AG04450 (cell line): ENCODE results near the gene RAMACL. TPM values are rescaled to one million over a fixed set of nuclear protein-coding genes. Genes with fewer than 3 reads are reported as not detected.

Source experiments
- CTCF ChIA-PET: fragments of 300-600, 350-600 bp; formaldehyde crosslinking; extraction: SDS; loops from one replicate; lab custom pipeline; 2022; ENCODE audit warnings: antibody characterized with exemption, inconsistent platforms; lab: Charles Lee
- POLR2A ChIA-PET: fragments of 350-600 bp; formaldehyde crosslinking; extraction: SDS; loops from one replicate; lab custom pipeline; 2021; ENCODE audit warnings: antibody characterized with exemption, inconsistent platforms; lab: Yijun Ruan, JAX
- DNase-seq: peaks from one replicate; pipeline ENCODE4 v3.0.0-alpha.2; 2011; ENCODE audit warnings: low read depth, low spot score
- H3K27ac ChIP-seq: one replicate; pipeline ENCODE4 v1.5.1; 2012; ENCODE audit warnings: low read depth, low read length, control low read depth
- H3K27me3 ChIP-seq: one replicate; pipeline ENCODE4 v1.6.0; 2012; ENCODE audit warnings: low read length; ENCODE audit not compliant: control insufficient read depth, insufficient read depth
- H3K4me3 ChIP-seq: 2 replicates; pipeline ENCODE4 v1.5.1; 2011; ENCODE audit warnings: mild to moderate bottlenecking, low read depth, low read length, control low read depth
- H3K9me3 ChIP-seq: 2 replicates; pipeline ENCODE4 v1.5.1; 2012; ENCODE audit warnings: low read length; ENCODE audit not compliant: control insufficient read depth, insufficient read depth
- CTCF ChIP-seq: IDR thresholded peaks from 2 replicates; pipeline ENCODE4 v1.5.1; 2011; ENCODE audit warnings: low read depth, low read length, control low read depth, inconsistent platforms
- polyA plus RNA-seq: library from polyadenylated mRNA; depleted of rRNA; stranded (reverse); fragments of >200 nt; gene quantifications from 2 replicates; pipeline ENCODE4 v1.2.3, GENCODE V29; 2011

The RAMACL gene
- polyA plus RNA-seq, 1 experiment = 0.77 TPM

- no peak for TF ChIP-seq CTCF
- DNase-seq = no peak
- ChIA-PET CTCF (no interaction called here), POLR2A (no interaction called here)
- Histone ChIP-seq H3K4me3 (no peak overlapping the region), H3K9me3 (peaks cover 8% of the 10 kb centered on the region), H3K27me3 (no peaks in the 10 kb centered on the region), H3K27ac (no peak overlapping the region)
Observed at GRCh38 chr6:166558156-166559005, 28.1 kb downstream of the RAMACL start.

GRCh38 chr6:166556863-166557322 lies 29.6 kb downstream of the RAMACL start:
- H3K4me3 ChIP-seq = no peak overlapping the region
- H3K27ac ChIP-seq = no peak overlapping the region
- no peak for DNase-seq
- TF ChIP-seq CTCF = no peak
- H3K9me3 ChIP-seq = peaks cover 8% of the 10 kb centered on the region
- H3K27me3 ChIP-seq = no peaks in the 10 kb centered on the region
- POLR2A ChIA-PET = interaction anchor here (1.2 kb wide), 1 partner anchor 71 kb away, joined by 3 read pairs; no protein-coding TSS in a partner anchor
- CTCF ChIA-PET = no interaction called here

GRCh38 chr6:166556336-166556735 lies 30.1 kb downstream of the RAMACL start:
- Histone ChIP-seq H3K4me3 (no peak overlapping the region), H3K27me3 (no peaks in the 10 kb centered on the region), H3K9me3 (peaks cover 8% of the 10 kb centered on the region), H3K27ac (no peak overlapping the region)
- POLR2A ChIA-PET = interaction anchor here (1.2 kb wide), 1 partner anchor 71 kb away, joined by 3 read pairs; no protein-coding TSS in a partner anchor
- TF ChIP-seq CTCF = no peak
- DNase-seq = no peak
- CTCF ChIA-PET = no interaction called here

- no peak for TF ChIP-seq CTCF
- DNase-seq = no peak
- ChIA-PET POLR2A (no interaction called here), CTCF (interaction anchor here (1.0 to 1.3 kb wide), 2 partner anchors 72 to 220 kb away, joined by 3 read pairs; partner anchors contain the start of gene RPS6KA2)
- Histone ChIP-seq H3K27ac (no peak overlapping the region), H3K27me3 (no peaks in the 10 kb centered on the region), H3K9me3 (peaks cover 7% of the 10 kb centered on the region), H3K4me3 (no peak overlapping the region)
Observed at GRCh38 chr6:166555086-166555485, 31.4 kb downstream of the RAMACL start.

- H3K9me3 ChIP-seq = peaks cover 6% of the 10 kb centered on the region
- H3K27ac ChIP-seq = peak overlapping the region; percentile 48
- ChIA-PET CTCF (interaction anchor here (0.6 to 1.3 kb wide), 3 partner anchors 24 to 220 kb away, joined by 3 read pairs; no protein-coding TSS in a partner anchor), POLR2A (no interaction called here)
- TF ChIP-seq CTCF = no peak
- no peak overlapping the region for H3K4me3 ChIP-seq
- DNase-seq = no peak
- no peaks in the 10 kb centered on the region for H3K27me3 ChIP-seq
Observed at GRCh38 chr6:166554316-166554715, 32.2 kb downstream of the RAMACL start.
